ENCODE results near the gene LDLRAD4.
"Not testable (repeated sequence)": the region's sequence is repeated elsewhere in the genome, so short reads cannot be mapped to it uniquely, and the experiment has no call there.

The LDLRAD4 gene

DNA sequence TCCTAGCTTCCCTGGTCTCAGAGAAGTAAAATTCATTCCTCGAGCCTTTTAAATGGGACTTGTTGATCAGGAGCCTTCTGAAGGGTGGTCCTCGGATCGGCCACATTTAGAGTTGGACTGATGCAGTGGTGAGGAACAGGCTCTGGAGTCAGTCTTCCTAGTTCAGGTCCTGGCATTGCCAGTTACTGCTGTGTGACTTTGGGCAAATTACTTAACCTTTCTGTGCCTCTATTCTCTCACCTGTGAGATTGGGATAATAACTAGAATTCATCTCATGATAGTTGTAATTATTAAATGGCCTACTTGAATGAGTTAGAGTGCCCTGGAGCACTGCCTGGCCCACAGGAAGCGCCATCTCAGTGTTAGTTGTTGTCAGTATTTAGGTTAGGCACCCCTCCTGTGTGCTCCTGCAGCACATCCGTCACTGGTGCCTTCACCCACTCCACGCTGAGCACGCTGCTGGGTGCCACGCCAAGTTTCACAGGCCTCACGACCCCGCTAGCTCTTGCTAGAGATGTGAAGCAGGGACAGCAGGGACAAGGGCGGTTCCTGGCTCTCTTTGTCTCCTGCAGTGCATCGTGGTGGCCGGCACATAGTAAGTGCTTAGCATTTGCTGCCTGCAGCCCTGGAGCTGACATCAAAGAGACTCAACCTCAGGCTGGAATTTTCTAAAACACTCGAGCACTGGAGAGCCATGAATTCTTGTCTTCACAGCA is 384.9 kb downstream of the LDLRAD4 start:
- no peak for DNase-seq (ENCODE audit: low spot score)

DNA sequence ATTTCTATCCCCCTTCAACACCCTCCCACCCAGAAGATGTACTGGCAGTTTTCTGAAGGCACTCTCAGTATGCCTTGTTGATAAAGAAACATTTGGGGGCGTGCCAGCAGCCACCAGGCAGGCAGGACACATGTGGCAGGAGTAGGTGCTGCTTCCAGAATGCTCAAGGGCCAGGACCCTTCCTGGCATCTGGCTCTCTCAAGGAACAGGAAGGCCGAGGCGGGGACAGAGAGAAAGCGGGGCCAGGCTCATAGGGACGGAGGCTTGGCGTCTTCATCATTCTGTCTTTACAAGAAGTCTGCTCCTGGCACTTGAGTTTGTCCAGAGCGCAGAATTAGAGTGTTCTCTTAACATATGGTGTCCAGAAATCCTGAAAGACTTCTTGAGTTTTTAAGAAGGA is 386.2 kb downstream of the LDLRAD4 start:
- DNase-seq (ENCODE audit: low spot score) = no peak

DNA sequence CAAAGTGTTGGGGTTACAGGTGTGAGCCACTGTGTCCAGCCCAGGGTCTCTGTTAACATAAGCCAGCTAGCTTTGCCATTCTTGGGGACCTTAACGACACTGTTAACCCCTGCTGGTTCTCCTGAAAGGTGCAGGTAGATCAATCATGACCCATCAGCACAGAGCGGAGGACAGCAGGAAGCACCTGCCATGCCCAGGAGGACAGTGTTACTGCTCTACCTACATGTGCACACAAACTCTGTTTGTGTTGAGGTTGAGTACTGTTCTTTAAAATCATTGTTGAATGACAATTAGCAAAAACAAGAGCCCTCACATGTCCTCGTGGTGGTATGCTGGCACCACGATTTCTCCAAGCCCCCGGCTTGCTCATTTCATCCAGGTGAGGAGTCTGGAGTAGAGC is 386.9 kb downstream of the LDLRAD4 start:
- DNase-seq (ENCODE audit: low spot score) = no peak

DNA sequence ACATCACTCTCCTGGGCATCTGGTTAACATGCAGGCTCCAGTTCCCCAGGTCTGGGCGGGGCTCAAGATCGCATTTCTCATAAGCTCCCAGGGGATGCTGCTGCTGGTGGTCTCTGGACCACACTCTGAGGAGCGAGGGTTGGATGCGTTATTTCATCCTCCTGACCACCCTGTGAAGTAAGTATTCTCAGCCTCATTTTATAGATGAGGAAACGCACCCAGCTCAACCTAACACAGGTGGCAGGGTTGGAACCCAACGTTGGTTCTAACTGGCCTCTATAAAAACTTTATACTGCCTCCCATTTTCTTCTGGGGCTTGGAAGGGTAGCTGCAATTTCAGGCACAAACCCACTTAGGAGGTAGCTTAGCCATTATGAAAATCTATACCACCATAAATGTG is 387.3 kb downstream of the LDLRAD4 start:
- DNase-seq (ENCODE audit: low spot score) = no peak

DNA sequence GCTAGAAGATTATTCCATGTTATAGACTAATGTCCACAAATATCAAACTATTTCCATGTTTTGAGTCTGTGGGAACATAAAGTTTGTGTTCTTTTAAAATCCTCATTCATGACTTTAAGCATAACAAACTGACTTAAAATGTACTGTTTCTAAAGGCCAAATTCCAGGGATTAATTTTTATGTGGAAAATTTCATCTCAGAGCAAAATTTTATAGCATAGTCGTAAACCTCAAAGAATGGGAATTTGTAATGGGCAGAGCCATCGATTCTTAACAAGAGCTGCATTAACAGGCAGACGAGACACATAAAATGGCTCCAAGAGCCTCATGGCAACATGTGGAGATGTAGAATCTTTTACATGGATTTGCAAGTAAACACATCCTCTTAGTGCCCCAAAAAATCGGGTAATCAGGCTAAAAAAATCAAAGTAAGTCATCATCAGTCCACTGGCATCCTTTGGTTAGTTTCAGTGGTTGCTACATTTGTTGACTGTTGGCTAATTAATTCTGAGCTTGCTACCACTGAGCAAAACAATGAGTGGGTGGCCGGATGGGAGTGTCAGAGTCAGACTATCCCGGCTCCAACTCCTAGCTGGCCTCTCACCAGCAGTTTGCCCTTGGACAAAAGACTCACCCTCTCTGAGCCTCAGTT is 388.2 kb downstream of the LDLRAD4 start:
- DNase-seq (ENCODE audit: low spot score) = no peak

DNA sequence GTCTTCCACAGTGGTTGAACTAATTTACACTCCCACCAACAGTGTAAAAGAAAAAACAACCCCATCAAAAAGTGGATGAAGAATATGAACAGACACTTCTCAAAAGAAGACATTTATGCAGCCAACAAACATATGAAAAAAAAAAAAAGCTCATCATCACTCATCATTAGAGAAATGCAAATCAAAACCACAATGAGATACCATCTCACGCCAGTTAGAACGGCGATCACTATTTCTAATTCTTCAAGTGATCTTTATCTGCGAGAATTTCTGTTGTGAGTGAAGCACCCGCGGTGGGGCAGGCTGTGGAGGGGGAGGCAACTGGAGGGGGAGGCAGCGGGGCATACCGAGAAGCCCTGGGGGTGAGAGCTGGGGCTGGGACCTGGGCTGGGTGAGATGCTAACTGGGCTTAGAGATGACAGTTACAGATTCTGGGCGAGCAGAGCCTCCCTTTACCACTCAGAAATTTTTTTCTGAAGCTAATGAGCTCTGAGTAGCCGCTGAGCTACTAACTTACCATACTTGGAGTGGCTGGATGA is 389.5 kb downstream of the LDLRAD4 start:
- not testable (repeated sequence) for DNase-seq (ENCODE audit: low spot score)

DNA sequence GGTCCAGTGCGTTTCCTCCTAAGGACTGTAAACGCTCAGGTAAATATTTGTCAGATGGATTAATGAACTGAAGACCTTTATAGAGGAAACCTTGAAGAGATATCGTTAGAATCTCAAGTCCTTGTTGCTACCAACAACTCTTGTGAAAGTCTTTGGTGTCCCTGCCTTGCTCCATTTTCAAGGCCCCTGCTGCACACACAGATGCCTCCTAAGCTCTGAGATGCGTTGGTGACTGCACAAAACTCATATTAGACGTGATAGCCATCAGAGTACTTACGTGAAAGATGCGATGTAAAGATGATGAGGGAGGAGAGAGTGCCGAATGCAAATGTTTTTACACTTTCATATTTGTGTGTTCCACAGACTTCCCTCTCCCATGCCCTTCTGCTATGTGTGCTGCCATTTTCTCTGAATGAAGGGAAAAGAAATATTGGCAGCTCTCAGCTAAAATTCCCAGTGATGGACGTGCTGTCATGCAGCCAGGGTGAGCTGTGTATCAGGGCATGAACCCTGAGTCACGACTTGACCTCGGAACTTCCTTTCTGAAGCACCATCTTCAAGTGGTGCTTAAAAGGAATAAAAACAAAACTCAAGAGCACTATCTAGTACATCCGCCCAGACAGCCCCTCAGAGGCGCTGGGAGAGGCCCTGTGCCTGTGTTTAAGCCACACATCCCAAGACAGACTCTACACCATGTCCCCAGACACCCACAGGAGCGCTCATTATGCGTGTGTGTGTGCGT is 390.4 kb downstream of the LDLRAD4 start:
- DNase-seq (ENCODE audit: low spot score) = no peak

DNA sequence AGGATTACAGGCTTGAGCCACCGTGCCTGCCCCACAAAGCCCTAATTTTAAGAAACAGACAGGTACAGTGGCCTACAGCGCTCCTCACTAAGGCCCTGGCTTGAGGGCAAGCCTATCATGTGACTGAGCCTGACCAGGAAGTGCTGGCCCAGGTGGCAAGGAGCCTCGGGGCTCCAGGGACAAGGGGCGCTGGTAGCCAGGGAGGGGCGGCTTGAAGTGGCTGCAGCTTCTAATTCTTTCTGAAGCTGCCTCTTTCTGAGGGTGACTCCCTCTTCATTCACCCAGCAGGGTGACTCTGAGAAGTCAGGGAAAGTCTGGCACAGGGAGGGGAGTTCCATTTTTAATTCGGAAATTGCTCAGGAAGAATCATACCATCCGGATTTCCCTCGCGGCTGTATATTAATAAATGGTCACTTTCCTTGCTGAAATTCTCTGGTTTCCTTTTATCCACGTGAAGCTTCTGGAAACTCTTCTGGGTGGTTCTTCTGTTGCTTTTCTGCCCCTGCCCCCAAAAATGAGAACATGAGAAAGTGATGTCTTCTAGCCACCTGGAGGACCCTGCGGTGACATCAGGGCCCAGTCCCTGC is 392.1 kb downstream of the LDLRAD4 start:
- DNase-seq (ENCODE audit: low spot score) = no peak

DNA sequence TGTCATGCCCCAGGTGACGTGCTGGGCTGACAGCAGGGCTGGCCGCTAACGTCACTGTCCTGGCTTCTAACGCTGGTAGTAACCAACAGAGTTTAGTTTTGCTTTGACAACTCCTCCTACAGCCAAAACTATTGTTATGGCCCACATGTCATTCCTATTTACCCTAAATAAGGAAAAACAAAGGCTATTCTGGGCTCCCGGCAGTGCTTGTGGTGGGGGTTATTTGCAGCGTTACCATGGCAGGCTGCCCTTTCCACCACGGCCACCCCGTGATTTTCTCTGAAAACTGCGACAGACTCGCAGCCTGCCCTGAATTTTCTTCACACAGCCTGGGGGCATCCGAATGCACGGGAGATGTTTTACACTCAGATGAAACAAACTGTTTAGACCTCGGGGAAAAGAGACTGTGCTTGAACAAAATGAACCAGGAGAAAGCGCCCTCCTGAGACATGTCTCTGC is 392.6 kb downstream of the LDLRAD4 start:
- peak; percentile 80 for DNase-seq (ENCODE audit: low spot score)

DNA sequence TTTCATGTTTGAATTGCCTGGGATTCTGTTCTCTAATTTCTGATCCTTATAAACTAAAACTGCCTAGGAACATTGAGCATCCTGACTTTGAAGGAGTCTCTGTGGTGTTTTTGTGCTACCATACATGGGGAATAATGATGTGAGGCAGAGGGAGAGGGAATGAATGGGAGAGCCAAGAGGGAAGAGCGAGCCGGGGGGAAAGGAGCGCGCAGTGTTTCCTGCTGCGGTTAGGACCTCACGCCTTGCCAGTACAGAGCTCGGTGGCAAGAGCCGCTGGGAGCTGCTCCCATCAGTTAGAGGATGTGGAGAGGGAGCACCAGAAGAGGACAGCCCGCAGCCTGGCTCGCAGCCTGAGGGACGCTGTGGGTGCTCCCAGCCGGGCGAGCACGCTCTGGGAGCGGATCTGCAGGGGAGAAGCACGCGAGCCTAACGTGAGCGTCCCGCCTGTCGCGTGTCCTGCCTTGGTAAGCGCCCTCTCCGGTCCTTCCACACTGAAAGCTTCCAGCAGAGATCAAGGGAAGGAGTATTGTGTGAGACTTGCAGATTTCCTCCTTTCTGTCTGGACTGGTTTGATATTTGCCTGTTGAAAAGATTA is 393.1 kb downstream of the LDLRAD4 start:
- DNase-seq (ENCODE audit: low spot score) = peak; percentile 84

DNA sequence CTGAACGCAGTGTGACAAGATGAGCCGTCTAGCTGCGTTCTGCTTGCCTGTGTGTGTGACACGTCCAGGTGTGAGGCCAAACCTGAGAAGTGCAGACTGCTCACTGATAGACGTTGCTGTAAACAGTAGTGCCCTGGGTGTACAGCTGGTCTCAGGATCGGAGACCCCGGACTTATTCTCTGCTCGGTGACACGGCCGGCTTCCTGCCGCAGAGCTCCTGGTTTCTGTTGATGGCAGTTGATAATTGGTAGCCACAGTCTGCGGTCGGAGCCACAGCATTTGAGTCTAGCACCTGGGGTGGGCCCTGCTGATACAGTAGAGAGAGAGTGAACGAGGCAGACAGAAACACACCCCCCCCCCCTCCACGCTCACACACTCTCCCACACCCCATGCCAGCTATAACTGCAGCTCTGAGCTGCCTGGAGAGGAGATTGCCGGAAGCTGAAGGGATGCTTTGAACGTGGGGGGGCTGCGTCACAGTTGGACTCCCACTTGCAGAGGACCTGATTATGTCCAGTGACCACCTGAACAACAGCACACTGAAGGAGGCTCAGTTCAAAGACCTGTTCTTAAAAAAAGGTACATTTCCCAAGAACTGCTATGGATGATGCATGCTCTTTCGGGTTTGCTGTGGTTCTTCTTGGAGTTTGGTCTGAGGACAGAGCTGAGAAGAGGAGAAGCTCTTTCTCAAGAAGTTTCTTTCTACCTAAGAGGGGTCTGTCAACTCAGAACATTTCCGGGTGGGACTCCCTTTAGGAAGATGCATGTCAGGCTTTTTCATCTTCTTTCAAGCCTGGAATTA is 393.8 kb downstream of the LDLRAD4 start:
- peak; percentile 88 for DNase-seq (ENCODE audit: low spot score)

DNA sequence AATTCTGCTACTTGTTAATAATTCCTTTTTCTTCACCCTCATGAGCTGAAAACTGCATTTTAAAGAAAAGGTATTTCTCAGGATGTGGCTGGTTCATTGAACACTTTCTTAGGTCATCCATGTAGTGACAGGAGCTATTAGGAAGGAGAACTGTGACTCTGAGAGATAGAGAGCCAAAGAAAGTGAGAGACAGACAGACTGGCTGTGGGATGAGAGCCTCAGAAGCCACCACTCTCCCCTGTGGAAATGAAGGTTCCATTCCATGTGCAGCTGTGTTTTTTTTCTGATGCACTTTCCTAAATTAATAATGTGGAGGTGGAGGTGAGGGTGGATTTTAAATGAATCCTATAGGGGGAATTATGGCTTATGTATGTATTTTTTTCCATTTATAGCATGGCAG is 394.5 kb downstream of the LDLRAD4 start:
- no peak for DNase-seq (ENCODE audit: low spot score)

DNA sequence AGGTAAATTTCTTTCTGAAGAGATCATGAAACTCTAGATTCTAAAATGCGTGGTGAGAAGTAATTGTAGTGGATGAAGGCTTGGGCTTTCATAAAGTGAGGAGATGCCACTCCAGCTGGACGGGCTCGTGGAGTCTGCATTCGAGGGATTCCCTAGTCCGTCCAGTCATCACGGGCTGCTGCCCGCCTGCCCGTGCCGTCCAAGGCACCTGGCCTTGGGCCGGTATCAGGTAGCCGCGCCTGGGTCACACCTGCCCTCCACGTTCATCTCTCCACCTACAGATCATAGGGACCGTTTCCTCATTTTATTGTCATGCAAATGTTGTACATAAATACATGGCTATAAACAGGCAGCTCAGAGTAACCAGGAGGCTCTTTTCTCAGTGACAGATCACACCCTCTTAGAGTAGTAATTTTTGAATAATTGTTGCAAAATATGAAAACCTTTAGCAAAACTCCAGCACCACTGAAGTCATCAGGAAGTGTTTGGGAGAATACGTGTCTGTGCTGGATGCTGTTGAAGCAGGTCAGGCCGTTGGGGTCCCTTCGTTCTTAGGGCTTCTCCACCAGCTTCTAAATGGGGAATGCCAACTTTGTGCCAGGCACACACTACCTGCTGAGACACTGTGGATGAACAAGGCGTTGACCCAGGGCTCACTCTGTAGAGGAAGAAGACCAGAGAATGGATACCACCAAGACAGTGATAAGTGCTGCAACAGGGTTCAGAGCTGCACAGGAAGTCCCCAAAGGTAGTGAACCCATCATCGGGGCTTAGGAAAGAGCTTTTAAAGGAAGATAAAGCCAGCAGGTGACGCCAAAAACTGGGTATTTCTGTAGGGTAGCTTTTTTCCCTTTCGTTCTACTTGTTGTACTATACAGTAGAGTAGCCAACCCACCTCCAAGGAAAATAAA is 395.3 kb downstream of the LDLRAD4 start:
- peak; percentile 22 for DNase-seq (ENCODE audit: low spot score)

DNA sequence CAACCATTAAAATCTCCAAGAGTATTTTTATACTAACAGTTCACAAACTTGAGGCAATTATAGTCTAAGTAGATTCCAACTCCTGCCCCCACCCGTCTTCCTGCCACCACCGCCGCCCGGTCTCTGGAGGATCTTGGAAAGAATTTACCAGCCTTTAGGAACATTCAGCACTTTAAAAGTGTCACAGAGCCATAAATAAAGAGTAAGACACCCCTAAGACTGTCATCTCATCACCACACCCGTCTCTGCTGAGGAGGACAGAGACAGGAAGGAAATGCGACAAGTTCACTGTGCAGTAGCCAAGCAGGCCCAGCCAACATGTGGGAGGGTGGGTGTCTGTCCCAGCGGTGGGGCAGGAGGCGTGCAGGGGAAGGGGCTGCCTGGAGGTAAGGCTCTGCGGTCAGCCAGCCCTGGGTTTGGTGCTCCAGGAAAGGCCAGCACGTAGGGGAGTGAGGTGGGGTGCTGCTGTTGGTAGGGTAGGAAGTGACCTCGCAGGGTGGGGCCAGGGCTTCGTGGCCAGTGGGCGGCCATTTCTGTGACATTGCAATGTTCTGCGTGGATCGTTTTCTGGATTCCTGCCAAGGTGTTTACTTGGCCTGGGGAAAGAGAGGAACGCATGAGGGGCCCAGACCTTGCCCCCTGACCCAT is 396.2 kb downstream of the LDLRAD4 start:
- DNase-seq (ENCODE audit: low spot score) = peak; percentile 35

DNA sequence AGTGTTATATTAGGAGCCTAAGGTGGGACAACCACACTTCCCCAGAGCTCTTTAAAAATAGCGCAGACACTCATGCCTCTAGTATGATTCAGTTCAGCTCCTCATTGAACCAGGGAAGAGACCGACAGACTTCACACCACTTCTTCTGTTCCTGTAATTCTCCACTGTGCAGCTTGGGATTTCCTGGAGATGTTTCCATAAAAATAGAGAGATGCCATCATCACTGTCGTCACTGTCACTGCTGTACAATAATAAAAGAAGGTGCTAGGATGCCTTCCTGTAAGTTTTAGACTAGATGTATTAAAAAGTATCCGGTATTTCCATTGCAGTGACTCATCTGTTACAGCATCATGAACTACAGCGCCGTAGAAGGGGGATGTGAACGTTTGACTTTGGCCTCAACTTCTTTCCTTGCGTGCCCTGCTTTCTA is 396.9 kb downstream of the LDLRAD4 start:
- peak; percentile 9 for DNase-seq (ENCODE audit: low spot score)

DNA sequence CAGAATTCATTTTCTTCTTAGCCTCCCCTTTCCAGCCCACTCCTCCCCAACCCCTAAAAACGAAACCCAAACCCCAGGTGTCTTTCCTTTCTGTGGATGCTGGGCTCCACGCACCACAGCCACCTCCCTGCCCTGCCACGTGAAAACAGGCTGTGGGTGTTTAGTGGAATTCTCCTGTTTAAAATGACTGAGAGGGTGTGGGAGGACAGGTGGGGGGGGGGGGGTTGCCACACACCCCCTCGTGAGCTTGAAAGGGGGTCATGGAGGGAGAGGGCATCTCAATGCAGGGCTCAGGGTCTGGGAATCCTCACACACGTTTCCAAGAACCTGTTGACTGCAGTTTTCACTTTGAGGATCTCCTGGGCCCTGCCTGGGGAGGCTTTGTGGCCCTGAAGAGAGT is 397.5 kb downstream of the LDLRAD4 start:
- no peak for DNase-seq (ENCODE audit: low spot score)

DNA sequence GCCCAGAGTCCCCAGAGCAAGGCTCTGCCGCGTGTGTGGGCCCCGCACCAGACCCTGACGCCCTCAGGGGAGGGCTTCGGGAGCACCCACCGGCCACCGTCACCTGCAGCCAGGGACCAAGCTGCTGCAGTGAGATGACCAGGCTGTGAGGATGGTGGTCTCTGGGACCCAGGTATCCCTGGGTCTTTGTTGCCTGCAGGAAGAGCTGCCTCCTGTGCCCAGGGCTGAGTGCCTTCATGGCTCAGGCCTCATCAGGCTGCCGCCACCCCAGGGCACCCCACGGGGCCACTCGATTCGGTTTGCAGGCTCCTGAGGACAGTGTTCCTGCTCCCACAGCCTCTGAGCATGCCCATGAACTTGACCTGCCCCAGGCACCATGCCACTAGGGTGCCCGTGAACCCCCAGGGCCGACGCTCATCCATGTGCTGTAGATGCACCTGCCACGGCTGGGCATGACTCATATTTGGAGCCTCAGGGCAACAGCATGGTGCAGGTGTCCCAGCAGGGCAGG is 398.0 kb downstream of the LDLRAD4 start:
- DNase-seq (ENCODE audit: low spot score) = no peak

DNA sequence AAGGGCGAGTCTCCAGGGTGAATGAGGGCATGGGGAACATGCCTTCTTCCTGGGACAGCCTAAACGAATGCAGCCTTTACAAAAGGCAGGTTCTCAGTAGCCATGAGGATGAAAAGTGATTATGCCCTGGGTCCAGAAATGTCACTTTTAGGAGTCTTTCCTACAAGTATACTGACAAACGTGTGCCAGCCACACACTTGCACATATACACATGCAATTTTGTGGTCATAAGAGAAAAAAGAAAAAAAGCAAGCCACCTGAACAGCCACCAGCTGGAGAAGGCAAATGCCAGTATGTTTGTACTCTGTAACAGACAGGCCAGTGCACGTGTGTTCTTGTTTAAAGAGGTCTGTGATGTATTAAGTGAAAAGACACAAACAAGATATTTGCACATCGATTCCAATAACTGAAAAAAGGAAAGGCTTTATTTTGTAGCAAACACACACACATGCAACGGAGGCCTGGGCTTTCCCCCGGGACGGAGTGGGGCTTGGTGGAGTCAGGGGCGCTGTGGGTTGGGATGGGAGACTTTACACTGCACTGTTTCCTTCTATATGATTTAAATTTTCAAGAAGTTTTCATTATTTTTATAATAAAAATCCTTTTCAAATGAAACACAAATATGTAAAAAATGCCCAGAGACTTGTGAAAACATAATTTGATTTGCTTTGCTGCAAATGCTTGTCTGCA is 399.4 kb downstream of the LDLRAD4 start:
- no peak for DNase-seq (ENCODE audit: low spot score)
